Measurements from ENCODE around the gene CCDC92. TPM values are rescaled to one million over a fixed set of nuclear protein-coding genes. Genes with fewer than 3 reads are reported as not detected.

The CCDC92 gene
- total RNA-seq, 1 donor from 2014 or later, result 74.7 TPM

DNA sequence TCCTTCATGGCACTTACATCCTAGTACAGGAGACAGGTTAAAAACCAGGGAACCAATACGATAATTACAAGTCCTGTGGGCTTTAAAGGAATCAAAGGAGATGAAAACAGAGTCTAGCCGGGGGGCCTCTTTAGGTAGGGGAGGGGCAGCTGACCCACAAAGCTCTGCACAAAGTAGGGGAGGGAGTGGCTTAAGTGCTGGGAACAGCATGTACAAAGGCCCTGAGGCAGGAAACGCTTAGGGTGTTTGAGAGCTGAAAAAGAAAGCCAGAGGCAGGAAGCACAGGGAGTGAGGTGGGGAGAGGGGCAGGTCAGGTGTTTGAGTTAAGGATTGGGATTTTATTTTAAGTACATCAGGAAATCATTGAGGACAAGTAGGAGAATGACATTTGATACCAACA lies 38.1 kb upstream of the CCDC92 start:
- Mint-ChIP-seq H3K4me3 (ENCODE audit: unreplicated experiment) (no peak overlapping the region), H3K27ac (ENCODE audit: unreplicated experiment) (no peak overlapping the region), H3K36me3 (ENCODE audit: low read depth) (peaks cover 38% of the 10 kb centered on the region), H3K27me3 (ENCODE audit: low read depth) (no peaks in the 10 kb centered on the region), H3K4me1 (ENCODE audit: low read depth) (peaks cover 32% of the 10 kb centered on the region), H3K9me3 (ENCODE audit: low read depth) (no peaks in the 10 kb centered on the region)
- TF ChIP-seq, protein P1, sequence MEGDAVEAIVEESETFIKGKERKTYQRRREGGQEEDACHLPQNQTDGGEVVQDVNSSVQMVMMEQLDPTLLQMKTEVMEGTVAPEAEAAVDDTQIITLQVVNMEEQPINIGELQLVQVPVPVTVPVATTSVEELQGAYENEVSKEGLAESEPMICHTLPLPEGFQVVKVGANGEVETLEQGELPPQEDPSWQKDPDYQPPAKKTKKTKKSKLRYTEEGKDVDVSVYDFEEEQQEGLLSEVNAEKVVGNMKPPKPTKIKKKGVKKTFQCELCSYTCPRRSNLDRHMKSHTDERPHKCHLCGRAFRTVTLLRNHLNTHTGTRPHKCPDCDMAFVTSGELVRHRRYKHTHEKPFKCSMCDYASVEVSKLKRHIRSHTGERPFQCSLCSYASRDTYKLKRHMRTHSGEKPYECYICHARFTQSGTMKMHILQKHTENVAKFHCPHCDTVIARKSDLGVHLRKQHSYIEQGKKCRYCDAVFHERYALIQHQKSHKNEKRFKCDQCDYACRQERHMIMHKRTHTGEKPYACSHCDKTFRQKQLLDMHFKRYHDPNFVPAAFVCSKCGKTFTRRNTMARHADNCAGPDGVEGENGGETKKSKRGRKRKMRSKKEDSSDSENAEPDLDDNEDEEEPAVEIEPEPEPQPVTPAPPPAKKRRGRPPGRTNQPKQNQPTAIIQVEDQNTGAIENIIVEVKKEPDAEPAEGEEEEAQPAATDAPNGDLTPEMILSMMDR (IDR thresholded peaks at IDR 0.05), result no peak
- DNase-seq (ENCODE audit: low spot score), result no peak

DNA sequence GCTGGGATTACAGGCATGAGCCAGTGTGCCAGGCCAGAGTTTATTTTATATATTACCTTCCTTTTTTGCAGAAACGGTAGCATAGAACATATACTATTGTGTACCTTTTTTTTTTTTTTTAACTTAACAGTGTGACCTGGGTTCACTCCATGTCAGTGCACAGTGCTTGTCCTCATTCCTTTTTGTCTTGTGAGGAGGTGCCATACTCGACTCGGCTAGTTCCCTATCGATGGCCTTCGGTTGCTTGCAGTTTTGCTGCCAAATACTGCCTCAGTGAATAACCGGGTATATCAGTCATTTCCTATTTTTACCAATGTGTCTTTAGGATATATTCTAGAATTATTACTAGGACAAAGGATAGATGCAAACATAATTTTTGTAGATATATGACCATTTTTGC lies 37.1 kb upstream of the CCDC92 start:
- no peak for DNase-seq (ENCODE audit: low spot score)
- peaks cover 36% of the 10 kb centered on the region for H3K36me3 Mint-ChIP-seq (ENCODE audit: low read depth)
- H3K4me1 Mint-ChIP-seq (ENCODE audit: low read depth), result peaks cover 34% of the 10 kb centered on the region
- no peak overlapping the region for H3K27ac Mint-ChIP-seq (ENCODE audit: unreplicated experiment)
- H3K9me3 Mint-ChIP-seq (ENCODE audit: low read depth), result no peaks in the 10 kb centered on the region
- TF ChIP-seq, protein P1 (IDR thresholded peaks at IDR 0.05), result no peak
- no peaks in the 10 kb centered on the region for H3K27me3 Mint-ChIP-seq (ENCODE audit: low read depth)
- no peak overlapping the region for H3K4me3 Mint-ChIP-seq (ENCODE audit: unreplicated experiment)

DNA sequence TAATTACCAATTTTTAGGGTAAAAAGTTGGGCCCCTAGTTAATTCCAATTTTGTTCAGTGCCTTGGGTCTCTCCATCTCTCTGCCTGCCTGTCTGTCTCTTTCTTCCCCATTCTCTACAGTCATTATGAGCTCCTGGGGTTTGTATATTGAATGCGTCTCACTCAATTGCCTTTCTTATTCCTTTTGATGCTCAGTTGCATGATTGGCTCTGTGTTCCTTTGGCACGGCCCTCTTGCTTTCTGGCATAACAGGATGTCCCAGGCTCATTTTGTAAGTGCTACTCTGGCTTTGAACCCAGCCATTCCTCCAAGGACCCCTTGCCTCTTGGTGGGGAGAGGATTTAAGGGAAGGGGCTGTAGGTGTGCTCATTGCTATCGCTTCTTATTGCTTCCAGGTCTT lies 36.0 kb upstream of the CCDC92 start:
- TF ChIP-seq, protein P1 (IDR thresholded peaks at IDR 0.05), result no peak
- H3K4me3 Mint-ChIP-seq (ENCODE audit: unreplicated experiment), result no peak overlapping the region
- H3K4me1 Mint-ChIP-seq (ENCODE audit: low read depth), result peaks cover 34% of the 10 kb centered on the region
- H3K27ac Mint-ChIP-seq (ENCODE audit: unreplicated experiment), result no peak overlapping the region
- H3K9me3 Mint-ChIP-seq (ENCODE audit: low read depth), result no peaks in the 10 kb centered on the region
- H3K36me3 Mint-ChIP-seq (ENCODE audit: low read depth), result peaks cover 29% of the 10 kb centered on the region
- no peaks in the 10 kb centered on the region for H3K27me3 Mint-ChIP-seq (ENCODE audit: low read depth)
- DNase-seq (ENCODE audit: low spot score), result no peak

DNA sequence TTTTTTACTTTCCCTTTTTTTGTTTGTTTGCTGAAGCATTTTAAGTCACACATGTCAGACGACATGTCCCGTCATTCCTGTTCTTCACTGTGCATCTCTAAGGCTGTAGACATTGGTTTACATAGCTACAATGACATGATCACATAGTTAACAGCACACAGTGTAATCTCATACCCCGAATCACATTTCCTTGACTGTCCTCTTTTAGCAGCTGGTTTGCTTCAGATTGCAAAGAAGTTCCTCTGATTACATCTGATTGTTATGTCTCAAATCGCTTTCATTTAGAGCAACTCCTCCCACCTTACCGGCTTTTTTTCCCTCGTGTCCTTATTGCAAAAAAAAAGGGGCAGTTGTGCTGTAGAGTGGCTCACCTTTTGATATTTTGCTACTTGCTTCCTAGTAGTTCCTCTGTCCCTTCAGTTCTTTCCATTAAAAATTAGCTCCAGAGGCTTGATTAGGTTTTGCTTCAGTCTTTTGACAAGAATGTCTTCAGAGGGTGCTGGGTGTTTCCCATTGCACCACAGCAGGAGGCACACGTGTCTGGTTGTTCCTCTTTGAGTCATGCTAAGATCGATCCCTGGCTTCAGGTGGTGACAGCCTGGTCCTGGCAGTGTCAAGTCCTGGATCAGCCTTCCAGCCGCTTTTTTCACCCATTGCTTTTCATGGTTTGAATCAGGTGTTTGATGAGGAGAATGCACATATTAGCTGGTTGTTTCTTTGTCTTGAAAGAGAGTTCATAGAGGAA lies 35.4 kb upstream of the CCDC92 start:
- H3K4me3 Mint-ChIP-seq (ENCODE audit: unreplicated experiment), result no peak overlapping the region
- TF ChIP-seq, protein P1 (IDR thresholded peaks at IDR 0.05), result no peak
- no peaks in the 10 kb centered on the region for H3K9me3 Mint-ChIP-seq (ENCODE audit: low read depth)
- H3K27ac Mint-ChIP-seq (ENCODE audit: unreplicated experiment), result peak overlapping the region; percentile 63
- peaks cover 34% of the 10 kb centered on the region for H3K4me1 Mint-ChIP-seq (ENCODE audit: low read depth)
- no peak for DNase-seq (ENCODE audit: low spot score)
- peaks cover 23% of the 10 kb centered on the region for H3K36me3 Mint-ChIP-seq (ENCODE audit: low read depth)
- H3K27me3 Mint-ChIP-seq (ENCODE audit: low read depth), result no peaks in the 10 kb centered on the region

DNA sequence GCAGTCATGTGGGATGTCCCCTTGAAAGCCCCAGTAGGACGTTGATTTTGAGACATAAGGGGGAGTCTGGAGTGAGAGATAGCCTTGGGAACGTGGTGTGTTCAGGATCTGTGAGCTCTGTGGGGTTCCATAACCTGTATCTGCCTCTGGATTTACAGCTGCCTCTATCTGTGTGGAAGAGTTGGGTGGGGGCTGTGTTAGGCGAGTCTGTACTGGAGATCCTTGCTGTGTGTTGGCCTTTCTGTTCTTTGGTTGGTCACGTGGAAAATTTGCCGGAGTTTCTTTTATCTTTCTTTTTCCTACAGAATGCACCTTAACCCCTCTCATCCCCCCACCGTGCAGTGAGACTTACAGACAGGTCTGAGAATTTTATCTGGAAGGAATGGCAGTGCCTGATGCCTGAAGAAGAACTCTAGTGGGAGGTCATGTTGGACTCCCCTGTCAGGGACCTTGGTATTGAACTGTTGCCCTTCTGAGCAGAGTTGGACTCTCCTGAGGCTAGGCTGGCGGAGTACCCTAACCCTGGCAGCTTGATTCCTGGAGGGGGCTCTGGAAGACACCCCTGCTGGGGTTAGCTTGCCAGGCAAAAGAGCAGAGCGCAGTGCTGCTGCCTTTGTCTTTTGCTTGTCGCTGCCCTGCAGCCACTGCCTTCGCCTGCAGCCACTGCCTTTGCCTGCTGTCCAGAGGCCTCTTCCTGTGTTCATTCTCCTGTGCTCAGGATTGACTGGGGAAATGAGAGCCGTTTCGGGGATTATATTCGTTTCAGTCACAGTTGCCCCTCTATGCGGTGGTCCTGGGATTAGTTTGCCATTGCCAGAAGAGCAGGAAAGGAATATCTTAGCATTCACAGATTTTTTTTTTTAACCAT lies 34.4 kb upstream of the CCDC92 start:
- Mint-ChIP-seq H3K27me3 (ENCODE audit: low read depth) (no peaks in the 10 kb centered on the region), H3K4me3 (ENCODE audit: unreplicated experiment) (no peak overlapping the region), H3K27ac (ENCODE audit: unreplicated experiment) (peak overlapping the region; percentile 37), H3K4me1 (ENCODE audit: low read depth) (peaks cover 34% of the 10 kb centered on the region), H3K9me3 (ENCODE audit: low read depth) (no peaks in the 10 kb centered on the region), H3K36me3 (ENCODE audit: low read depth) (peaks cover 16% of the 10 kb centered on the region)
- TF ChIP-seq, protein P1 (IDR thresholded peaks at IDR 0.05), result no peak
- no peak for DNase-seq (ENCODE audit: low spot score)
